Ovary (tissue), 9 donors: ENCODE data around the gene RAET1E. TPM values are rescaled to one million over a fixed set of nuclear protein-coding genes. Genes with fewer than 3 reads are reported as not detected.
"Not testable (repeated sequence)": the region's sequence is repeated elsewhere in the genome, so short reads cannot be mapped to it uniquely, and the experiment has no call there.

Experiments
- DNase-seq, 5 donors: peaks; one replicate each; pipeline ENCODE4 v3.0.0-alpha.2; 2019 to 2020
- H3K27ac ChIP-seq, 2 donors: fragments of 200-600 bp; one replicate each; pipeline versions ENCODE4 v1.5.1 to v1.8.0; 2019 to 2022
- H3K27me3 ChIP-seq: fragments of 200-600 bp; one replicate; pipeline ENCODE4 v1.8.0; 2022
- H3K36me3 ChIP-seq: fragments of 200-600 bp; sonication (generic); one replicate; pipeline ENCODE4 v1.5.1; 2019
- H3K4me1 ChIP-seq: one replicate; pipeline ENCODE4 v1.8.1; 2013; ENCODE audit warnings: mild to moderate bottlenecking, moderate library complexity; ENCODE audit not compliant: insufficient read depth
- H3K4me3 ChIP-seq: fragments of 200-600 bp; sonication (generic); one replicate; pipeline ENCODE4 v1.5.1; 2017
- H3K9me3 ChIP-seq, 2 donors: fragments of 200-600 bp in 1 of 2; sonication (generic) in 1 of 2; one replicate each; pipeline versions ENCODE4 v1.5.1 to v1.8.1; 2013 to 2019; ENCODE audit warnings: mild to moderate bottlenecking in 1 of 2, moderate library complexity in 1 of 2
- EP300 ChIP-seq: sonication (generic); formaldehyde crosslinking; IDR thresholded peaks from one replicate; pipeline ENCODE4 v1.6.1; 2017; ENCODE audit warnings: antibody characterized with exemption
- POLR2A ChIP-seq: fragments of 450-650 bp; IDR thresholded peaks from one replicate; pipeline ENCODE4 v1.6.1; 2017; ENCODE audit warnings: antibody characterized with exemption, mild to moderate bottlenecking, moderate library complexity
- WGBS, 3 donors: extraction: QIAGEN DNeasy Blood & Tissue Kit in 1 of 3; methylation state at CpG; one replicate each; pipeline versions ENCODE4 v1.1.5 to v1.1.7; 2013 to 2017; 5-methylcytosine and 5-hydroxymethylcytosine counted together
- intact Hi-C, 4 donors: fragments of 100-400 bp; cut with DNase I; formaldehyde crosslinking; loops; one replicate each; pipeline versions ENCODE4 v1.11.0 to v1.15.1; 2022 to 2023
- polyA plus RNA-seq, 2 donors: library from polyadenylated mRNA; stranded (reverse); fragments of 200-250 nt in 1 of 2; fragments of 350-450 nt in 1 of 2; fragmentation: Illumina TruSeq in 1 of 2; extraction: RNeasy Lipid Tissue Mini Kit (QIAGEN cat#74804) in 1 of 2; gene quantifications; one replicate each; pipeline ENCODE4 v1.2.3, GENCODE V29; 2013 to 2014
- total RNA-seq, 7 donors: library from RNA; depleted of rRNA in 2 of 7; stranded (reverse); fragments of >200 nt in 2 of 7; fragmentation: NEBNext Ultra II Directional in 3 of 7; extraction: Animal tissue kit (Norgen Biotek cat#: 25700) in 3 of 7; gene quantifications; one replicate each; pipeline versions ENCODE4 v1.1.0 to v1.2.4, GENCODE V29; 2016 to 2023
- TF ChIP-seq, protein P1 (sequence below), 3 donors: fragments of 450-650 bp in 2 of 3; fragments of 200-600 bp in 1 of 3; IDR thresholded peaks; one replicate each; pipeline versions ENCODE4 v1.5.1 to v1.8.0; 2016 to 2022; ENCODE audit warnings: antibody characterized with exemption in 3 of 3, mild to moderate bottlenecking in 1 of 3
- donor health status: DM: no; HTN: no; CAD: no; lungs with moderate emphysema.
- donor health status: DM: no; HTN: no; CAD: no.
- donor health status: Bipolar disorder and iron deficiency.
- donor health status: DM: yes; HTN: yes; CAD: no.
- donor health status: DM: no; HTN: no; CAD: no.
- donor health status: DM: yes; HTN: yes; CAD: no.

RAET1E gene
- total and polyA plus RNA-seq, 9 donors, result 0.11 to 0.69 (median 0.22) TPM; not detected in 3

DNA sequence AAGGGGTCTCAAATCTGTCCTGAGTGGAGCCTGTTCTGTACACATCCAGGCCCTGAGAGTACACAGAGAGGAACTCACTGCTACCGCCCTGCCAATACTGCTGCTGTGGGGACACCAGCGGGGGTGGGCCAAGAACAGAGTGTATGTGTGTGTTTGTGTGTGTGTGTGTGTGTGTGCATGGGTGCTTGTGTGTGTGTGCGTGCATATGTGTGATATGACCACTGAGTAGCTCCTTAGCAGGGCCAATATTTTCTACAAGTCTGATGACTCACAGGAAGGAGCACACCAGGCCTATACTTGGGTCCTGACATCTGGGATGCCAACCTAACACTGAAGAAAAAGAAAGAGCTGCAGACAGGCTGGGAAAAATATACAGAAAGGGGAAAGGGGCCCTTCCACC, 1.4 kb downstream of the RAET1E start:
- peak in 1 of 5 donors; percentile 29 for DNase-seq
- peaks cover 20% of the 10 kb centered on the region for H3K4me1 ChIP-seq
- peak overlapping the region in 1 of 2 donors; percentile 66 for H3K27ac ChIP-seq
- no peaks in the 10 kb centered on the region for H3K36me3 ChIP-seq
- intact Hi-C loops, result no loop called here
- 90 to 97% (median 95%) methylated on average over 3 of the region's 3 CpGs for WGBS, 3 donors
- no peak overlapping the region for H3K4me3 ChIP-seq
- no peaks in the 10 kb centered on the region for H3K27me3 ChIP-seq
- H3K9me3 ChIP-seq, result no peaks in the 10 kb centered on the region
- TF ChIP-seq POLR2A, result no peak
- TF ChIP-seq, protein P1, sequence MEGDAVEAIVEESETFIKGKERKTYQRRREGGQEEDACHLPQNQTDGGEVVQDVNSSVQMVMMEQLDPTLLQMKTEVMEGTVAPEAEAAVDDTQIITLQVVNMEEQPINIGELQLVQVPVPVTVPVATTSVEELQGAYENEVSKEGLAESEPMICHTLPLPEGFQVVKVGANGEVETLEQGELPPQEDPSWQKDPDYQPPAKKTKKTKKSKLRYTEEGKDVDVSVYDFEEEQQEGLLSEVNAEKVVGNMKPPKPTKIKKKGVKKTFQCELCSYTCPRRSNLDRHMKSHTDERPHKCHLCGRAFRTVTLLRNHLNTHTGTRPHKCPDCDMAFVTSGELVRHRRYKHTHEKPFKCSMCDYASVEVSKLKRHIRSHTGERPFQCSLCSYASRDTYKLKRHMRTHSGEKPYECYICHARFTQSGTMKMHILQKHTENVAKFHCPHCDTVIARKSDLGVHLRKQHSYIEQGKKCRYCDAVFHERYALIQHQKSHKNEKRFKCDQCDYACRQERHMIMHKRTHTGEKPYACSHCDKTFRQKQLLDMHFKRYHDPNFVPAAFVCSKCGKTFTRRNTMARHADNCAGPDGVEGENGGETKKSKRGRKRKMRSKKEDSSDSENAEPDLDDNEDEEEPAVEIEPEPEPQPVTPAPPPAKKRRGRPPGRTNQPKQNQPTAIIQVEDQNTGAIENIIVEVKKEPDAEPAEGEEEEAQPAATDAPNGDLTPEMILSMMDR (IDR thresholded peaks at IDR 0.05), result no peak
- TF ChIP-seq EP300, result no peak

DNA sequence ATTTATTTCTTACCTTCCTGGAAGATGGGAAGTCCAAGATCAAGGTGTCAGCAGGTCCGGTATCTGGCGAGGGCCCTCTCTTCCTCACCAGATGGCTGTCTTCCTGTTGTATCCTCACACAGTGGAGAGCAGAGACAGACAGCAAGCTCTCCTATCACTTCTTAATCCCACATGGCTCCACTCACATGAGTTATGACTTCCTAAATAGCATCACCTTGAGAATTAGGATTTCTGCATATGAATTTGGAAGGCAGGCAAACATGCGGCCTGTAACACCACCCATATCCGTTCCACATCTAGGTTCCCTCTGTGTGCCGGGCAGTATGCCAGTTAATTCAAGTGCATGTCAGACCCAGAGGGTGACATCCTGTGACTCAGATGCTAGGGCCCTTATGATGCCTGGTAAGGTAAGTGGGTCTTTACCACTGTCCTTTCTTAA, 2.1 kb downstream of the RAET1E start:
- Histone ChIP-seq H3K9me3 (no peaks in the 10 kb centered on the region), H3K4me1 (peaks cover 20% of the 10 kb centered on the region), H3K36me3 (no peaks in the 10 kb centered on the region), H3K4me3 (no peak overlapping the region), H3K27ac (no peak overlapping the region), H3K27me3 (no peaks in the 10 kb centered on the region)
- peak in 3 of 5 donors; percentile 31 to 51 (median 35) for DNase-seq
- WGBS, 3 donors, result 73 to 88% (median 82%) methylated on average over 5 of the region's 5 CpGs
- intact Hi-C loops, result no loop called here
- TF ChIP-seq EP300 (no peak), POLR2A (no peak)
- TF ChIP-seq, protein P1 (IDR thresholded peaks at IDR 0.05), result no peak

DNA sequence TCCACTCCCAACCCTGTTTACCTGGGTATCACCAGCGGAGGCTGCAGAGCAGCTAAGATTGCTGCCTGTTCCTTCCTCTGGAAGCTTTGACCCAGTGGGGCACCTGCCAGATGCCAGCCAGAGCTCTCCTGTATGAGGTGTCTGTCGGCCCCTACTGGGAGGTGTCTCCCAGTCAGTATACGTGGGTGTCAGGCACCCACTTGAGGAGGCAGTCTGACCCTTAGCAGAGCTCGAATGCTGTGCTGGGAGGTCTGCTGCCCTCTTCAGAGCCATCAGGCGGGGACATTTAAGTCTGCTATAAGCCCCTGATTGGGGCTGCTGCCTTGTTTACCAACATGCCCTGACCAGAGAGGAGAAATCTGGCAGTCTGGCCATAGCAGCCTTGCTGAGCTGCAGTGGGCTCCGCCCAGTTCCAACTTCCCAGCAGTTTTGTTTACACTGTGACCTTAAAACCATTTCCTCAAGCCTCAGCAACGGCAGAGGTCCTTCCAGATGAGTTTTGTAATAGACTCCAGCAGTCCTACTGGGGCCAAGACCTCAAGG, 2.8 kb downstream of the RAET1E start:
- no peak overlapping the region for H3K4me3 ChIP-seq
- WGBS, 3 donors, result 26 to 36% (median 34%) methylated on average over 7 of the region's 7 CpGs
- TF ChIP-seq EP300 (no peak), POLR2A (no peak)
- TF ChIP-seq, protein P1 (IDR thresholded peaks at IDR 0.05), result no peak
- DNase-seq, result peak; percentile 51 to 74 (median 67)
- no peaks in the 10 kb centered on the region for H3K9me3 ChIP-seq
- no peaks in the 10 kb centered on the region for H3K27me3 ChIP-seq
- H3K36me3 ChIP-seq, result no peaks in the 10 kb centered on the region
- peak overlapping the region in 1 of 2 donors; percentile 68 for H3K27ac ChIP-seq
- peaks cover 20% of the 10 kb centered on the region for H3K4me1 ChIP-seq
- intact Hi-C loops, result no loop called here

GRCh38 chr6:149891864-149892263, 6.0 kb downstream of the RAET1E start:
- H3K36me3 ChIP-seq, H3K4me3 ChIP-seq, DNase-seq, H3K27me3 ChIP-seq, H3K27ac ChIP-seq, H3K9me3 ChIP-seq, intact Hi-C loops: not testable (repeated sequence)
- peaks cover 18% of the 10 kb centered on the region for H3K4me1 ChIP-seq
- WGBS, 3 donors, result 78 to 81% (median 78%) methylated on average over 6 of the region's 6 CpGs

- no peaks in the 10 kb centered on the region for H3K27me3 ChIP-seq
- H3K36me3 ChIP-seq, result no peaks in the 10 kb centered on the region
- H3K9me3 ChIP-seq, result no peaks in the 10 kb centered on the region
- peaks cover 12% of the 10 kb centered on the region for H3K4me1 ChIP-seq
- intact Hi-C loops, result no loop called here
- no peak overlapping the region for H3K27ac ChIP-seq
- WGBS, 3 donors, result 80 to 93% (median 88%) methylated on average over 3 of the region's 3 CpGs
- DNase-seq, result no peak
- TF ChIP-seq, protein P1 (IDR thresholded peaks at IDR 0.05), result no peak
- no peak for TF ChIP-seq POLR2A
- no peak overlapping the region for H3K4me3 ChIP-seq
Measured at GRCh38 chr6:149891259-149891658, 6.7 kb downstream of the RAET1E start.
